Stomach (tissue), 19 donors: Measurements from ENCODE around the gene MRPS24. TPM values are rescaled to one million over a fixed set of nuclear protein-coding genes. Genes with fewer than 3 reads are reported as not detected.

Source experiments
- DNase-seq, 2 donors: peaks; one replicate each; pipeline versions ENCODE4 v3.0.0 to v3.0.0-alpha.2; 2013 to 2019
- H3K27ac ChIP-seq, 5 donors: fragments of 200-600 bp in 4 of 5; sonication (generic) in 4 of 5; one replicate each; pipeline ENCODE4 v1.5.1; 2013 to 2019; ENCODE audit warnings: mild to moderate bottlenecking in 1 of 5, moderate library complexity in 1 of 5
- H3K27me3 ChIP-seq, 3 donors: fragments of 200-600 bp; sonication (generic); one replicate each; pipeline ENCODE4 v1.5.1; 2017 to 2019; ENCODE audit warnings: mixed run types in 1 of 3
- H3K36me3 ChIP-seq, 4 donors: fragments of 200-600 bp; sonication (generic); 1 replicate in 3 of 4; 2 replicates in 1 of 4; pipeline ENCODE4 v1.5.1; 2016 to 2019
- H3K4me1 ChIP-seq, 4 donors: fragments of 200-600 bp; sonication (generic); one replicate each; pipeline ENCODE4 v1.5.1; 2016 to 2019
- H3K4me3 ChIP-seq, 4 donors: fragments of 200-600 bp; sonication (generic) in 3 of 4; one replicate each; pipeline ENCODE4 v1.5.1; 2016 to 2019; ENCODE audit warnings: mild to moderate bottlenecking in 1 of 4
- H3K9me3 ChIP-seq, 4 donors: fragments of 200-600 bp; sonication (generic); one replicate each; pipeline ENCODE4 v1.5.1; 2016 to 2019
- CTCF ChIP-seq, 7 experiments: fragments of 450-650 bp in 4 of 7; fragments of 200-600 bp in 3 of 7; sonication (generic) in 3 of 7; IDR thresholded peaks; one replicate each; pipeline ENCODE4 v1.5.1; 2016 to 2019; ENCODE audit warnings: antibody characterized with exemption in 7 of 7, control low read depth in 2 of 7, mild to moderate bottlenecking in 1 of 7
- EP300 ChIP-seq: sonication (generic); formaldehyde crosslinking; IDR thresholded peaks from one replicate; pipeline ENCODE4 v1.6.1; 2017; ENCODE audit warnings: antibody characterized with exemption
- POLR2A ChIP-seq, 4 donors: fragments of 450-650 bp; IDR thresholded peaks; one replicate each; pipeline ENCODE4 v1.6.1; 2016; ENCODE audit warnings: antibody characterized with exemption in 4 of 4, control low read depth in 2 of 4, mild to moderate bottlenecking in 1 of 4, moderate library complexity in 1 of 4
- POLR2AphosphoS5 ChIP-seq, 3 donors: sonication (generic); formaldehyde crosslinking; IDR thresholded peaks; one replicate each; pipeline ENCODE4 v1.6.1; 2016; ENCODE audit warnings: antibody characterized with exemption in 3 of 3
- WGBS, 5 donors: extraction: QIAGEN DNeasy Blood & Tissue Kit in 3 of 5; methylation state at CpG; one replicate each; pipeline versions ENCODE4 v1.1.5 to v1.1.7; 2013 to 2018; 5-methylcytosine and 5-hydroxymethylcytosine counted together
- intact Hi-C: fragments of 100-400 bp; cut with DNase I; formaldehyde crosslinking; loops from one replicate; pipeline ENCODE4 v1.15.1; 2023; ENCODE audit warnings: low total_unique reads
- long read RNA-seq, 10 donors: transcript quantifications; one replicate each; lab custom pipeline, GENCODE V29; 2026
- polyA plus RNA-seq, 3 donors: library from polyadenylated mRNA; stranded (reverse); fragments of 200-250 nt; gene quantifications; one replicate each; pipeline ENCODE4 v1.2.3, GENCODE V29; 2013
- total RNA-seq, 5 donors: library from RNA; depleted of rRNA; stranded (reverse); fragments of >200 nt; gene quantifications; one replicate each; pipeline versions ENCODE4 v1.1.0 to v1.2.3, GENCODE V29; 2014 to 2016
- donor health status: healthy with polysubstance abuse.
- donor health status: Bipolar disorder and iron deficiency.
- donor health status: healthy.

MRPS24 gene
- total RNA-seq, result 100 to 1,000 TPM in 2 of 5 donors, 10 to 100 TPM in 2, not detected in 1; 17.1 to 200 (median 126) TPM
- polyA plus RNA-seq, result 100 to 1,000 TPM; 159 to 191 (median 167) TPM
- long read RNA-seq, donor 1, transcript MRPS24-203 (3 exons, 743 nt), result minor isoform, 7 of 33 reads
- long read RNA-seq, donor 1, transcript MRPS24-201 (4 exons, 707 nt), result major isoform, 24 of 33 reads
- long read RNA-seq, donor 1, partial matches to known transcripts, result 0 of 33 reads
- long read RNA-seq, donor 1, other reads (novel, unspliced or antisense), result 0 of 33 reads
- long read RNA-seq, donor 2, transcript MRPS24-201 (4 exons, 707 nt), result major isoform, 35 of 49 reads
- long read RNA-seq, donor 2, transcript MRPS24-203 (3 exons, 743 nt), result minor isoform, 10 of 49 reads
- long read RNA-seq, donor 2, partial matches to known transcripts, result 0 of 49 reads
- long read RNA-seq, donor 2, other reads (novel, unspliced or antisense), result 0 of 49 reads
- long read RNA-seq, donor 3, transcript MRPS24-201 (4 exons, 707 nt), result major isoform, 34 of 44 reads
- long read RNA-seq, donor 3, transcript MRPS24-203 (3 exons, 743 nt), result minor isoform, 9 of 44 reads
- long read RNA-seq, donor 3, partial matches to known transcripts, result 0 of 44 reads
- long read RNA-seq, donor 3, other reads (novel, unspliced or antisense), result 0 of 44 reads
- long read RNA-seq, donor 4, transcript MRPS24-201 (4 exons, 707 nt), result major isoform, 5 of 6 reads
- long read RNA-seq, donor 4, partial matches to known transcripts, result 0 of 6 reads
- long read RNA-seq, donor 4, other reads (novel, unspliced or antisense), result 0 of 6 reads
- long read RNA-seq, donor 5, transcript MRPS24-201 (4 exons, 707 nt), result major isoform, 37 of 58 reads
- long read RNA-seq, donor 5, transcript MRPS24-203 (3 exons, 743 nt), result minor isoform, 17 of 58 reads
- long read RNA-seq, donor 5, partial matches to known transcripts, result 0 of 58 reads
- long read RNA-seq, donor 5, other reads (novel, unspliced or antisense), result 0 of 58 reads
- long read RNA-seq, donor 6, transcript MRPS24-203 (3 exons, 743 nt), result minor isoform, 36 of 144 reads
- long read RNA-seq, donor 6, transcript MRPS24-201 (4 exons, 707 nt), result major isoform, 99 of 144 reads
- long read RNA-seq, donor 6, partial matches to known transcripts, result 6 of 144 reads
- long read RNA-seq, donor 6, other reads (novel, unspliced or antisense), result 0 of 144 reads
- long read RNA-seq, donor 7, transcript MRPS24-203 (3 exons, 743 nt), result minor isoform, 19 of 66 reads
- long read RNA-seq, donor 7, transcript MRPS24-201 (4 exons, 707 nt), result major isoform, 46 of 66 reads
- long read RNA-seq, donor 7, partial matches to known transcripts, result 0 of 66 reads
- long read RNA-seq, donor 7, other reads (novel, unspliced or antisense), result 0 of 66 reads
- long read RNA-seq, donor 8, transcript MRPS24-201 (4 exons, 707 nt), result major isoform, 69 of 97 reads
- long read RNA-seq, donor 8, transcript MRPS24-205 (2 exons, 392 nt), result minor isoform, 5 of 97 reads
- long read RNA-seq, donor 8, transcript MRPS24-203 (3 exons, 743 nt), result minor isoform, 13 of 97 reads
- long read RNA-seq, donor 8, partial matches to known transcripts, result 9 of 97 reads
- long read RNA-seq, donor 8, other reads (novel, unspliced or antisense), result 0 of 97 reads
- long read RNA-seq, donor 9, transcript MRPS24-203 (3 exons, 743 nt), result minor isoform, 13 of 66 reads
- long read RNA-seq, donor 9, transcript MRPS24-201 (4 exons, 707 nt), result major isoform, 43 of 66 reads
- long read RNA-seq, donor 9, transcript MRPS24-205 (2 exons, 392 nt), result minor isoform, 10 of 66 reads
- long read RNA-seq, donor 9, partial matches to known transcripts, result 0 of 66 reads
- long read RNA-seq, donor 9, other reads (novel, unspliced or antisense), result 0 of 66 reads
- long read RNA-seq, donor 10, transcript MRPS24-203 (3 exons, 743 nt), result minor isoform, 6 of 24 reads
- long read RNA-seq, donor 10, transcript MRPS24-201 (4 exons, 707 nt), result major isoform, 18 of 24 reads
- long read RNA-seq, donor 10, partial matches to known transcripts, result 0 of 24 reads
- long read RNA-seq, donor 10, other reads (novel, unspliced or antisense), result 0 of 24 reads

DNA sequence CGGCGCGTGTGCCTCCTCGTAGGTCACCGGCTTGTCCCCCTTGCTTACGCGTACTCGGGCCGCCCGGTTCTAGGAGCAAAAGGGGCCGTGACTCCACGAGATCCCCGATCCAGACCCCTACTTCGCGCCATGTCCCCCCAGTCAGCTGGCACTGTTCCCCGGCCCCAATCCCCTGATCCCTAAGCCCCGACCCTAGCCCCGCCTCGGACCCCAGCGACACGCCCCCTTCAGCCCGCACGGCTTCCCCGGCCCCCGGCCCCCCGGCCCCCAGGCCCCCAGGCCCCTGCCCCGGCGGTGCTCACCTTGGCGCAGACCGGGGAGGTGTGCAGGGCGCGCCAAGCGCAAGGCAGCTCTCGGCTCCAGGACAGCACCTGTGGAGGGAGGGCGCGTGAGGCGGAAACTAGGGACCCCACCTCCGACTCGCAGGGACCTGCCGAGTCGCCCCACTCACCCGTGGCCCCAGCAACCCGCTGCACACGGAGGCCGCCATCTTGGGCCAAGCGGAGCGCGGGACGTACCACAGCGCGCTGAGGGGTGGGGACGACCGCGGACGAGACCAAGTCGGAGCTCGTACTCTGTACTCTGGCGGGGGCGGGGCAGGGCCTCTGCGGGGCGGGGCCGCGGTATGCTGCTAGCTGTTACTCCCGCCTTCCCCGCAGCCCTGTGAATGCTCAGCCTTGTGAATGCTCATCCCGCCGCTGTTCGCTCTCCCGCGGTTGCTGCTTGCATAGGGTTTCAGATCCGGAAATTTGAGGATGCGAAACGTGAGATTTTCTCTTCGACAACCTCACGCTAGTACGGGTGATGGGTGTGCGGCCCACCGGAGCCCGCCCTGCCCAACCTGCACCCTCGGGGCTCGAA is at the start of gene MRPS24:
TSS of gene MRPS24 (minus strand) at position 512 of the 861 bp plus-strand sequence. CDS start at position 490, 22 bp downstream.
- Histone ChIP-seq H3K9me3 (no peaks in the 10 kb centered on the region), H3K4me3 (peak within 1 kb of the TSS; percentile 88 to 99 (median 96)), H3K4me1 (peaks cover 8 to 44% (median 27%) of the 10 kb centered on the region in 4 donors), H3K27ac (peak within 1 kb of the TSS; percentile 48 to 90 (median 90)), H3K27me3 (no peaks in the 10 kb centered on the region), H3K36me3 (peaks cover 8 to 28% (median 25%) of the 10 kb centered on the region in 4 donors)
- TF ChIP-seq POLR2A (IDR thresholded peaks at IDR 0.05) (no peak), POLR2AphosphoS5 (IDR thresholded peaks at IDR 0.05) (peak; percentile 17 to 94 (median 66))
- DNase-seq, result peak; percentile 97 to 99
- 0 to 2% (median 1%) methylated on average over 28 to 81 of the region's 81 CpGs for WGBS, 5 donors
- intact Hi-C loops, result no loop called here

GRCh38 chr7:43915907-43916306 is 46.6 kb upstream of the MRPS24 start:
- H3K4me1 ChIP-seq, result peaks cover 0 to 1% (median 0%) of the 10 kb centered on the region in 4 donors
- no peaks in the 10 kb centered on the region for H3K27me3 ChIP-seq
- peaks cover 0 to 7% (median 2%) of the 10 kb centered on the region in 4 donors for H3K36me3 ChIP-seq
- WGBS, 5 donors, result 92 to 98% (median 97%) methylated on average over 5 of the region's 5 CpGs
- intact Hi-C loops, result no loop called here
- H3K4me3 ChIP-seq, result no peak overlapping the region
- no peak for TF ChIP-seq CTCF (IDR thresholded peaks at IDR 0.05)
- no peak for TF ChIP-seq POLR2AphosphoS5 (IDR thresholded peaks at IDR 0.05)
- TF ChIP-seq POLR2A (IDR thresholded peaks at IDR 0.05), result no peak
- TF ChIP-seq EP300, result no peak
- H3K9me3 ChIP-seq, result no peaks in the 10 kb centered on the region
- no peak for DNase-seq
- H3K27ac ChIP-seq, result no peak overlapping the region

DNA sequence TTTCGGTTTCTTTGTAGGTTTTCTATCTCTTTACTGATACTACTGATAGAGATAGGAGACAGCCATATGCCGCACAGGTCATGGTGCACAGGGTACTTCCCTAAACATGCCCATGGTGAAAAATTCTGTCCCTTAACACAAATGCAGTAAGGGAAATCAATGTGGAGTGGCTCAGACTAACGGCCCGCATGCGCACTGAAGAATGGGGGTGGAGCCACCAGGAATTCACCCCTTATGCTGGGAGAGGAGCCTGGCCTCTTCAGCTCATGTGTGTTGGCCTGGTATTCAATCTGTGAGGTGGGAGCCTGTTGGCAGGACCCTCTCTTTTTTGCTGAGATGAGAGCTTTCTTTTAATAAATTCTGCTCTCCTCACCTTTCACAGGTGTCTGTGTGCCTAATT is 45.5 kb upstream of the MRPS24 start:
- Histone ChIP-seq H3K36me3 (peaks cover 0 to 7% (median 2%) of the 10 kb centered on the region in 4 donors), H3K27me3 (no peaks in the 10 kb centered on the region), H3K27ac (no peak overlapping the region), H3K4me3 (no peak overlapping the region), H3K9me3 (no peaks in the 10 kb centered on the region), H3K4me1 (no peaks in the 10 kb centered on the region)
- 90 to 94% (median 92%) methylated on average over 5 of the region's 5 CpGs for WGBS, 5 donors
- no peak for DNase-seq
- intact Hi-C loops, result no loop called here
- no peak for TF ChIP-seq CTCF (IDR thresholded peaks at IDR 0.05)
- TF ChIP-seq POLR2AphosphoS5 (IDR thresholded peaks at IDR 0.05), result no peak
- no peak for TF ChIP-seq EP300
- TF ChIP-seq POLR2A (IDR thresholded peaks at IDR 0.05), result no peak
